ENCODE data around the gene CALD1.

GRCh38 chr7:134783294-134784069, 4.0 kb downstream of the CALD1 start:
- no peak for TF ChIP-seq CTCF (conservative IDR thresholded peaks at IDR 0.05; ENCODE audit: low read length)
- no peak for TF ChIP-seq EZH2phosphoT487 (IDR thresholded peaks at IDR 0.05; ENCODE audit: borderline replicate concordance)

Measured in Loucy (cell line).